ENCODE results near the gene NPSR1.

Gene NPSR1

GRCh38 chr7:34718867-34719266 lies 60.8 kb downstream of the NPSR1 start:
- no peak overlapping the region for H3K4me3 ChIP-seq (ENCODE audit: low read depth, low read length)
- ChIA-PET CTCF (no interaction called here), POLR2A (no interaction called here)
- no peaks in the 10 kb centered on the region for H3K9me3 ChIP-seq (ENCODE audit: control insufficient read depth, insufficient read depth, low read depth, low read length)
- no peak overlapping the region for H3K27ac ChIP-seq (ENCODE audit: extremely low read depth, low read depth, low read length)
- no peak for TF ChIP-seq ZNF174 (tag by site-specific recombination; IDR thresholded peaks at IDR 0.05)
- TF ChIP-seq ZNF175 (tag by site-specific recombination; IDR thresholded peaks at IDR 0.05) = no peak
- no peak for TF ChIP-seq KLF16 (tag by site-specific recombination; IDR thresholded peaks at IDR 0.05)
- no peak for TF ChIP-seq ZNF121 (tag by site-specific recombination; IDR thresholded peaks at IDR 0.05)
- no peak for TF ChIP-seq ZNF280C (tag by site-specific recombination; IDR thresholded peaks at IDR 0.05)
- no peak for TF ChIP-seq ZNF211 (tag by site-specific recombination; IDR thresholded peaks at IDR 0.05; ENCODE audit: low read depth)
- no peak for TF ChIP-seq HOXC10 (CRISPR knock-in tag; IDR thresholded peaks at IDR 0.05)
- H3K36me3 ChIP-seq (ENCODE audit: control insufficient read depth in 2 of 2, insufficient read depth in 1 of 2, low read length in 2 of 2) = no peaks in the 10 kb centered on the region
- no peaks in the 10 kb centered on the region for H3K4me1 ChIP-seq (ENCODE audit: control insufficient read depth, insufficient read depth, low read length)

GRCh38 chr7:34719636-34720035 lies 61.6 kb downstream of the NPSR1 start:
- POLR2A ChIA-PET = no interaction called here
- CTCF ChIA-PET = interaction anchor here (0.8 kb wide), 1 partner anchor 742 kb away, joined by 3 read pairs; no protein-coding TSS in a partner anchor
- Histone ChIP-seq H3K4me3 (ENCODE audit: low read depth, low read length) (no peak overlapping the region), H3K4me1 (ENCODE audit: control insufficient read depth, insufficient read depth, low read length) (no peaks in the 10 kb centered on the region), H3K9me3 (ENCODE audit: control insufficient read depth, insufficient read depth, low read depth, low read length) (no peaks in the 10 kb centered on the region), H3K36me3 (ENCODE audit: control insufficient read depth in 2 of 2, insufficient read depth in 1 of 2, low read length in 2 of 2) (no peaks in the 10 kb centered on the region), H3K27ac (ENCODE audit: extremely low read depth, low read depth, low read length) (no peak overlapping the region)
- TF ChIP-seq ZNF664 (tag by site-specific recombination; IDR thresholded peaks at IDR 0.05) (no peak), SCRT1 (tag by site-specific recombination; IDR thresholded peaks at IDR 0.05; ENCODE audit: borderline replicate concordance) (no peak), ZNF211 (tag by site-specific recombination; IDR thresholded peaks at IDR 0.05; ENCODE audit: low read depth) (no peak), ZNF221 (tag by site-specific recombination; IDR thresholded peaks at IDR 0.05; ENCODE audit: borderline replicate concordance) (no peak), ZNF114 (tag by site-specific recombination; IDR thresholded peaks at IDR 0.05) (no peak), GLIS2 (tag by site-specific recombination; IDR thresholded peaks at IDR 0.05) (no peak), OVOL3 (tag by site-specific recombination; IDR thresholded peaks at IDR 0.05) (no peak), PRDM2 (tag by site-specific recombination; IDR thresholded peaks at IDR 0.05; ENCODE audit: borderline replicate concordance) (no peak), ZNF473 (tag by site-specific recombination; IDR thresholded peaks at IDR 0.05) (no peak), ZBTB1 (tag by site-specific recombination; IDR thresholded peaks at IDR 0.05) (no peak), ZNF660 (tag by site-specific recombination; IDR thresholded peaks at IDR 0.05) (no peak), ZNF626 (tag by site-specific recombination; IDR thresholded peaks at IDR 0.05) (no peak)

Data from HEK293 (cell line).